22Rv1 (cell line): ENCODE measurements around the gene MON1B.

Source experiments
- ZFX ChIP-seq: fragments of 450-650 bp; IDR thresholded peaks from 2 replicates; pipeline ENCODE4 v1.6.1; 2017; ENCODE audit warnings: antibody characterized with exemption, borderline replicate concordance
- TF ChIP-seq, protein P1 (sequence below): fragments of 450-650 bp; IDR thresholded peaks from 2 replicates; pipeline ENCODE4 v1.5.1; 2017; ENCODE audit warnings: mild to moderate bottlenecking

DNA sequence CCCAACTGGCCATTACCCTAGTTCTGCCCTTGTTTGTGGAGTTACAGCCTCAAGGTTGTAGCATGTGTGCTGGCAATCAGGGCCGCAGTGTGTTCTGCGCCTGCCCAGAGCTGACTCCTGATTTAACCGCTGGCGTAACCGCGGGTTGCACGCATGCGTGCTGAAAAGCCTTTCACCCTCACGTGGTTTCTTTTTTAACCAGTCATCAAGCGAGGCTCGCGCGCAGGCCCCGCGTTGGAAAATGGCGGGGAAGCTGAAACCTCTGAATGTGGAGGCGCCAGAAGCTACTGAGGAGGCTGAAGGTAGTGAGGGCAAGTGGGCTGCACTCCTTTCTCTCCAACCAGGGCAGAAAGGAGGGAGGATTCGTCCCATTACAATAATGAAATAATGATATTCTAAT, 8.2 kb downstream of the MON1B start, which contains the start of gene SYCE1L:
- TF ChIP-seq, protein P1, sequence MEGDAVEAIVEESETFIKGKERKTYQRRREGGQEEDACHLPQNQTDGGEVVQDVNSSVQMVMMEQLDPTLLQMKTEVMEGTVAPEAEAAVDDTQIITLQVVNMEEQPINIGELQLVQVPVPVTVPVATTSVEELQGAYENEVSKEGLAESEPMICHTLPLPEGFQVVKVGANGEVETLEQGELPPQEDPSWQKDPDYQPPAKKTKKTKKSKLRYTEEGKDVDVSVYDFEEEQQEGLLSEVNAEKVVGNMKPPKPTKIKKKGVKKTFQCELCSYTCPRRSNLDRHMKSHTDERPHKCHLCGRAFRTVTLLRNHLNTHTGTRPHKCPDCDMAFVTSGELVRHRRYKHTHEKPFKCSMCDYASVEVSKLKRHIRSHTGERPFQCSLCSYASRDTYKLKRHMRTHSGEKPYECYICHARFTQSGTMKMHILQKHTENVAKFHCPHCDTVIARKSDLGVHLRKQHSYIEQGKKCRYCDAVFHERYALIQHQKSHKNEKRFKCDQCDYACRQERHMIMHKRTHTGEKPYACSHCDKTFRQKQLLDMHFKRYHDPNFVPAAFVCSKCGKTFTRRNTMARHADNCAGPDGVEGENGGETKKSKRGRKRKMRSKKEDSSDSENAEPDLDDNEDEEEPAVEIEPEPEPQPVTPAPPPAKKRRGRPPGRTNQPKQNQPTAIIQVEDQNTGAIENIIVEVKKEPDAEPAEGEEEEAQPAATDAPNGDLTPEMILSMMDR: no peak
- no peak for TF ChIP-seq ZFX
